SKM-1 (cell line): ENCODE results near the gene AKR7A2.
"Not testable (repeated sequence)": the region's sequence is repeated elsewhere in the genome, so short reads cannot be mapped to it uniquely, and the experiment has no call there.

Source experiments
- DNase-seq: peaks from one replicate; lab custom pipeline; 2025; ENCODE audit not compliant: unreplicated experiment; lab: John Stamatoyannopoulos, UW

The AKR7A2 gene

DNA sequence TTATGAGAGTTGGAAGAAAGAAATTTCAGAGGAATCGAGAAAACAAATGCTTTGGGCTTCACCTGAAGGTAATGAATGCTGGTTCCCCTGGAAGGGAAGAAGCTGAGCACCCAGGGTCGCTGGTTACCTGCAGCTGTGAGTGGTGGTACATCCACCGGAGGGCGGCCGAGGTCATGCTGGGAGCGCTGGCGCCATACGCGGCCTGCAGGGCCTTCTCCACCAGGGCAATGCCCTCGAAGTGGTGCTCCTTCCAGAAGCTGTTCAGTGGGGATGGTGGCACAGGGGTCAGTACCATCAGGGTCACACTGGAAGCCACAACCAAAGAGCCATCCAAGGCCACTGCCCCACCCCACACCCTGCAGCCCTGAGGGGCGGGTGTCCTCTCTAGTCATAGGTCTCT, 43.5 kb downstream of the AKR7A2 start:
- DNase-seq, result no peak

DNA sequence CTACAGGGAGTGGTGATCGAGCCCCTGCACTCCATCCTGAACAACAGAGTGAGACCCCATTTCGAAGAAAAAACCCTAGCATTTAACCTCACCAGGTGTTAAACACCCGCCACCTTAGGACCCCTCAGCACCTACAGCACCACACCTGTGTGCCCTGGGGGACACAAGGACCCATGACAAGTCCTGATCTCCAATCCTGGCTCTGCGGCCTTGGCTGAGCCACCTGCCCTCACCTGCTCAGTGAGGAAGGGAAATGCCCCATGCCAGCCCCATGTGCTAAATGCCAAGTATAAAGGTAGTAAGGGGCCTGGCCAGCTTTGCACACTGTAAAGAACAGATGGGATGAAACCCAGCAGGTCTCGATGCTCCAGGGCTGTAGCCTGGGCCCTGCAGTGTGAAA, 49.2 kb downstream of the AKR7A2 start:
- no peak for DNase-seq

DNA sequence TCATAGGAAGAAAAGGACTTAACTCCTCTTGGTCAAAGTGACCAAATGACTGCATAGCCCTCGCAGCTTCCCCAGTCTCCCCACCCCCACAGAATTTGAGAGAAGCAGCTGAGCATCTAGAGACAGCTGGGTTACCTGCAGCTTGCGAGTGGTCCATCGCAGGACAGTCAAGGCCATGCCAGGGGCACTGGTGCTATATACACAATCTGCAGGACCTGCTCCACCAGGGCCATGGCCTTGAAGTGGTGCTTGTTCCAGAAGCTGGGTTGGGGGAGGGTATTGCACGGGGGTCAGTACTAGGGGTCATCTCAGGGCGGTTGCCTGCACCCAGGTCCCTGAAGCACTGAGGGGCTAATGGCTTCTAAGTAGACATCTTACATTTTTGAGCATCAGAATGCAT, 49.9 kb downstream of the AKR7A2 start:
- no peak for DNase-seq

DNA sequence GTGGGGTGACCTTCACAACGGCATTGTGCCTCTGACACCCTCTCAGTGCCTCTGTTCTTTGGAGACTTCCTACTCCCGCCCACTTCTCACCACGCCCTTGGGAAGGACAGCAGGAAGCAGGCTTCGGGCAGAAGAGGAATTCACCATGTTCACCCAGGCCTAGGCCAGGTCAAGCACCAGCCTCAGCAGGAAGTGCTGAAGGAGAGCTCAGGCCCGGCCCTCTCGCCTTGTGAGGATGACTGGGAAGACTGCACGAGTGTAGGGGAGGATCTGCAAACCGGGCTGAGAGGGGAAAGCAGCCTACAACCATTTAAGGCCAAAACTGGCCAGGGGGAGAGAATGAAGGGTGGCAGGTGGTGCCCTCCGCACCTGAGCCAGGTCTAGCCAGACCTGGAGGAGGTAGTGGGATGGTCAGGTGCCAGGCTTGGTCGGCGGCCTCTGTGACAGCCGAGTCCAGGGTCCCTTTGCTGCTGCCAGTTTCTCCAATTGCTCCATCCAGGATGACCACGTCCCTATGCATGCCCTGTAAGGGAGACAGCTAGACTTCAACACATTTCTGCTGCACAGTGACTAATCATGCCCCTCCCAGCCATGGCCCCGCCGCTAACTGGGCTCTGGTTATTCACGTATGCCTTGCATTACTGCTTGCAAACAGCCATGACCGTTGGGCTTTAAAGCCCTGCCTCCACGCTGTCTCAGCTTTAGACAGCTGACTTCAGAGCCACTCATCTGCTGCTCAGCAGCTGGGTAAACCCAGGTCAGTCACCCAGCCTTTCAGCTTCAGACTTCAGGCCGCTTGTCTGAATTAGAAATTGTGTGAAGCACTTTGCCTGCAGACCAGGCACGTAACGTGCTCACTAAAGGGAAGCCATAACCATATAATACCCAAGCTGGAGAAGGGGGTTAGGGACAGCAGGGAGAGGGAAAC, 51.5 kb downstream of the AKR7A2 start:
- DNase-seq, result no peak

- DNase-seq, result no peak
Observed at GRCh38 chr1:19258353-19258752, 53.6 kb downstream of the AKR7A2 start.

GRCh38 chr1:19257178-19257914, 54.6 kb downstream of the AKR7A2 start:
- no peak for DNase-seq

GRCh38 chr1:19256301-19256700, 55.6 kb downstream of the AKR7A2 start:
- not testable (repeated sequence) for DNase-seq

DNA sequence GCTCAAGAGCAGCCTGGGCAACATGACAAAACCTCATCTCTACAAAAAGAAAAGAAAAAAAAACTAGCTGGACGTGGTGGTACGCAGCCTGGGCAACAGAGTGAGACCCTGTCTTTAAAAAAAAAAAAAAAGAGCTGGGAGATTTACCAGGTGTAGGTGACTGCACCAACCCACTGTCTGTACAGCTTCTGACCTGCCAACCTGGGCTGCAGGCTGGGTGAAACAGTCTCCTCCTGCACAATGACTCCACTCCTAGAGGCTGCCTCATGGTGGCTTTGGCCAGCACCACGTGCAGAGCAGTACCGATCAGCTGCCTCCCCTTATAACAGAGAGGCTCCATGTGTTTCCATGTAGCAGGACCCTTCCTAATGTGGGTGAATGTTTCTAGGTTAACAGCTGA, 56.7 kb downstream of the AKR7A2 start:
- DNase-seq, result no peak

DNA sequence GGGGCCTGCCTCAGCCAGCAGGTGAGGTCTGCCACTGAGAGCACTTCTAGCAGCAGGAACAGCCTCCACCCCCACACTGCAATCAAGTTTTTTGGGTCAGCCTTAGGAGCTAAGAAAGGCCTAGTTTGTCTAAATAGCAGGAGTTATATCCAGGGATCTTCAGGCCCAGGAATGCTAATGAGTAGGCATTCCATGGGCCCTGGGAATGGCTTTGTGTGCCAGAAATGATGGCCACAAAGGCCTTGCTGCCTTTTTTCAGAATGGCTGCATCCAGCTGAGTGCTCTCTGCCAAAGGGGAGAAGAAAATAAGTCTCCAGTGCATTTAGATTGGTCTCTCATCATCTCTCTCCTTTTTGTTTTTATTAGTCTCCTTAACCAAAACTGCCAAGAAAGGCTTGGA, 57.5 kb downstream of the AKR7A2 start:
- DNase-seq, result no peak
